Measurements from ENCODE around the gene ZBTB2.

The ZBTB2 gene

GRCh38 chr6:151335930-151336329 lies 55.4 kb downstream of the ZBTB2 start:
- no peak for TF ChIP-seq JUND (IDR thresholded peaks at IDR 0.05; ENCODE audit: low read depth)

DNA sequence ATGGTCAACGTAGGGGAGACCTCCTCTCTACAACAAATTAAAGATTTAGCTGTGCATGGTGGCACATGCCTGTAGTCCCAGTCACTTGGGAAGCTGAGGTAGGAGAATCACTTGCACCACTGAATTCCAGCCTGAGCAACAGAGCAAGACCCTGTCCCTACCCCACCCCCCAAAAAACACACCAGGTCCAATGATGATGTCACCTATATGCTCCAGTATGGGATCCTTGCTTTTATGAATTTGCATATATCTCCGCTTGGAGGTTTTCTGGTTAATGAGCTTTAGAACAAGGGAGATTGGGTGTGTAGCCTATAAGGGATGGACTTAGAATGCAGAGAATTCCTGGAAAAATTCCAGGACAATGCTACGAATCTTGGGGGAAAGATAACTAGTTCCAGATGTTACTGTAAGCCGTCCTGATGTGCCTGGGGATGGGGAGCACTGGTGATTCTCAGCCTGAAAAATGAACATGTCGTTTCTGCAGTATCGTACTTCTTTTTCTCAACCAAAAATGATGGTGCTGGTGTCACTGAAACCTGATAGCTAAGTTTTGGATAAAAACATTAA lies 61.1 kb downstream of the ZBTB2 start:
- in situ Hi-C loops (cut with HindIII; ENCODE audit: low pct_unique_long_range_greater_than_20kb, low sequenced_read_pairs): no loop called here
- no peak for DNase-seq (ENCODE audit: low read depth in 1 of 2, low spot score in 1 of 2)
- TF ChIP-seq JUND (IDR thresholded peaks at IDR 0.05; ENCODE audit: low read depth): no peak

More at GRCh38 chr6:151335930-151336329, 55.4 kb downstream of the ZBTB2 start:
- in situ Hi-C loops (cut with HindIII; ENCODE audit: low pct_unique_long_range_greater_than_20kb, low sequenced_read_pairs): no loop called here
- DNase-seq (ENCODE audit: low read depth in 1 of 2, low spot score in 1 of 2): no peak

DNA sequence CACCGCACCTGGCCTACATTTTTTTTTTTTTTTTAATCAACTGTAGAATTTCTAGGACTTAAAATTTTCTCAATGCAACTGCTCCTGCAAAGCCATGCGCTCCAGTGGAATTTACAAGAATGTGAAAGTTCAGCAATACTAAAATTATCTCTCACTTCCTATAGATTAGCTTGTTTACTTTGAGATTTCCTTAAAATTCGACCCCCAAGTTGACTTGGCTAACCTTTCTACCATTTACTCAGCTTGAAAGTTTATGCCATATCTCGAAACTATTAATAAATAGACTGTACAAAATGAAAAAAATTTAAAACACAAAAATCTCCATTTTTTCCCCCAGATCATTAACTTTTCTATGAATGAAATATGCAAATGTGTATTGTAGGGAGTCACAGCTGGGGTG lies 64.3 kb downstream of the ZBTB2 start:
- in situ Hi-C loops (cut with HindIII; ENCODE audit: low pct_unique_long_range_greater_than_20kb, low sequenced_read_pairs): no loop called here
- TF ChIP-seq JUND (IDR thresholded peaks at IDR 0.05; ENCODE audit: low read depth): no peak
- no peak for DNase-seq (ENCODE audit: low read depth in 1 of 2, low spot score in 1 of 2)

DNA sequence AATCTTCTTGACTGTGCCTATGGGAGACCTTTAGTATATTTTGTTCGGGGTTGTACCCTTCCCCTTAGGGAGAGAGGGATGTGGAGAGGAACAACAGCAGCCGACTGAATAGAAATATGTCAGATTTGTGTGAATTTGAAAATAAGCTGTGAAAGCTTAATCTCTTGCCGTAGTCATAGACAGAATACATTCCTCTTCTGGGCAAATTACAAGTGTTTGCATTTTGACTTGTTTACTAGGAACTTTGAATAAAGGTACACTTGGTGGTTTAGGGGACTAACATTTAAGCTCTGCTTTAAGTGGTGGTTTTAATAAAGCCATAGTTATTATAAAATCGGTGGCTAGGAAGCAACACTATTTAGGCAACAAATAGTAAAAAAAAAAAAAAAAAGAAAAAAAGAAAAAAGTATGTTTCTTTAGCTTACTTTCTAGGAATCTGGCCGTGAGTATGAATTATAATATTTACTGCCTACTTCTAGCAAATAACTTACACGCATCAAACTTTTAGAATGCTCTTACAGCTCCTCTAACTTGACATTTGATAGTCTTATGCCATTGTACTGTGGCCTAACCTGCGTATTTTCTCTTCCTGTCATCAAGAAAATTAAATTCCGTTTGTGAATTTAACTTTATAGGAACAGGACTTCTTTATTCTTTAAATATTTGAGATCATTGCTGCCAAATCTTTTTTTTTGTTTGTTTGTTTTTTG lies 65.1 kb downstream of the ZBTB2 start:
- no peak for DNase-seq (ENCODE audit: low read depth in 1 of 2, low spot score in 1 of 2)
- no peak for TF ChIP-seq JUND (IDR thresholded peaks at IDR 0.05; ENCODE audit: low read depth)
- in situ Hi-C loops (cut with HindIII; ENCODE audit: low pct_unique_long_range_greater_than_20kb, low sequenced_read_pairs): no loop called here

DNA sequence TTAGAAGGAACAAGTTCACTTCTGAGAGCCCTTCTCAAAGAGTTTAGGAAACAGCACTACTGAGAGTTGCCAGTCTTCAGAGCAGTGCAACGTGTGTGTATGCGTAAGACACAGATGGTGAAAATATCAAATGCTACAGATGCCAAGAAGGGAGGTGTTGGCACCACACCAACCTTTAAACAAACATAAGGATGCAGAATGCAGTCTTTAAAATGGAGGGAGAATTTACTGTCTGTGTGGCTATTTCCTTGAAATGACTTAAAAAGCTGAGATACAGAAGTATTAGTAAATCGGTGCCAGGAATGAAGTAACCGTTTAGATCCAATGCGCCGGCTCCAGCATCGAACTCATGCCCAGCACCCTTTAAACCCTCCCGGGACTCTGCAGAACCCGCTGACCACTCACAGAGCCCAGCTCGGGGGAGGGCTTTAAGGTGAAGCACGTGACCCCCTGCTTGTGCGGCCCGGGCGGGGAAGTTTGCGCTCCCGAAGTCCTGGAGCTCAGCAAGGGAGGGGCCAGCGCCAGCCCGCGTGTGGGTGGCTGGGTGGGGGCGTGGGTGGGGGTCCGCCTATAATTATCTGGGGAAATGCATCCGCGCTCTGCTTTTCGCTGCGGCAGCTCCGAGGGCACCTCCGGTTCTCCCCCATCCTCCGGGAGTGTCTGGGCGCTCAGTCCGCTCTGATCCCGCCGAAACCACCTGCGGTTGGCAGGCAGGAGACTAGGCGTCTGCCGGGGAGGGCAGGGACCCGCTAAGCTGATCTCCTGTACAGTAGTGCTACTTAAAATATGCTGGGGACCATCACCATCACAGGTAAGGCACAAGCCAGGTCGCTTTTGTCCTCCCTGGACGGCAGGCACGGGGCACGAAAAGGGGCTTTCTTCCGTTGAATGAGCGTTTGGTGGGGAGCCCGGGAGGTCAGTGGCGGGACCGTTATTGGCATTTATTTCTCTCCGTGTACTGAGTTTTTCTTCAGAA lies 66.0 kb downstream of the ZBTB2 start:
- peak in 1 of 2 experiments; percentile 53 for DNase-seq (ENCODE audit: low read depth in 1 of 2, low spot score in 1 of 2)
- in situ Hi-C loops (cut with HindIII; ENCODE audit: low pct_unique_long_range_greater_than_20kb, low sequenced_read_pairs): no loop called here
- no peak for TF ChIP-seq JUND (IDR thresholded peaks at IDR 0.05; ENCODE audit: low read depth)

DNA sequence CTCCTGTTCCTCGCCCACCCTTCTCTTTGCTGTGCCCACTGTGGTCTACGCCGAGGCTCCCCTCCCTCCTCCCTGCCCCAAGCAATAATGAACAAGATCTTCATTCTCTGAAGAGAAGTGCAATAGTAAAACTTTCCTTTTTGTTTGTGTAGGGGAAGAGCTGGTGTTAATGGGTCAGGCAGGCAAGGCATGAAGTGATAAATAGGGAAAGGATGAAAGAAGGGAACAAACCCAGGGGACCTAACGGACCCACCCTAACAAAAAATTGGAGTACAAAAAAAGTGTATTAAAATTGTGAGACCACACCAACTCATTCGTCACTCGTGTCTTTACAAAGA lies 66.9 kb downstream of the ZBTB2 start:
- in situ Hi-C loops (cut with HindIII; ENCODE audit: low pct_unique_long_range_greater_than_20kb, low sequenced_read_pairs): no loop called here

GRCh38 chr6:151323791-151324487 lies 67.4 kb downstream of the ZBTB2 start:
- no peak for TF ChIP-seq JUND (IDR thresholded peaks at IDR 0.05; ENCODE audit: low read depth)
- peak; percentile 33 to 64 for DNase-seq (ENCODE audit: low read depth in 1 of 2, low spot score in 1 of 2)
- in situ Hi-C loops (cut with HindIII; ENCODE audit: low pct_unique_long_range_greater_than_20kb, low sequenced_read_pairs): no loop called here

More for the DNA sequence above, 66.9 kb downstream of the ZBTB2 start:
- no peak for DNase-seq (ENCODE audit: low read depth in 1 of 2, low spot score in 1 of 2)
- TF ChIP-seq JUND (IDR thresholded peaks at IDR 0.05; ENCODE audit: low read depth): no peak

GRCh38 chr6:151322570-151322969 lies 68.8 kb downstream of the ZBTB2 start:
- in situ Hi-C loops (cut with HindIII; ENCODE audit: low pct_unique_long_range_greater_than_20kb, low sequenced_read_pairs): no loop called here
- TF ChIP-seq JUND (IDR thresholded peaks at IDR 0.05; ENCODE audit: low read depth): no peak
- no peak for DNase-seq (ENCODE audit: low read depth in 1 of 2, low spot score in 1 of 2)

GRCh38 chr6:151321438-151321837 lies 69.9 kb downstream of the ZBTB2 start:
- TF ChIP-seq JUND (IDR thresholded peaks at IDR 0.05; ENCODE audit: low read depth): no peak
- in situ Hi-C loops (cut with HindIII; ENCODE audit: low pct_unique_long_range_greater_than_20kb, low sequenced_read_pairs): no loop called here

GRCh38 chr6:151320140-151320539 lies 71.2 kb downstream of the ZBTB2 start:
- no peak for TF ChIP-seq JUND (IDR thresholded peaks at IDR 0.05; ENCODE audit: low read depth)
- no peak for DNase-seq (ENCODE audit: low read depth in 1 of 2, low spot score in 1 of 2)
- in situ Hi-C loops (cut with HindIII; ENCODE audit: low pct_unique_long_range_greater_than_20kb, low sequenced_read_pairs): no loop called here

More at GRCh38 chr6:151321438-151321837, 69.9 kb downstream of the ZBTB2 start:
- DNase-seq (ENCODE audit: low read depth in 1 of 2, low spot score in 1 of 2): no peak

GRCh38 chr6:151317995-151318365 lies 73.4 kb downstream of the ZBTB2 start:
- no peak for DNase-seq (ENCODE audit: low read depth in 1 of 2, low spot score in 1 of 2)
- no peak for TF ChIP-seq JUND (IDR thresholded peaks at IDR 0.05; ENCODE audit: low read depth)
- in situ Hi-C loops (cut with HindIII; ENCODE audit: low pct_unique_long_range_greater_than_20kb, low sequenced_read_pairs): no loop called here

Measured in T47D (cell line).